ENCODE data around the gene RPS6KC1. TPM values are rescaled to one million over a fixed set of nuclear protein-coding genes. Genes with fewer than 3 reads are reported as not detected.
"Not testable (repeated sequence)": the region's sequence is repeated elsewhere in the genome, so short reads cannot be mapped to it uniquely, and the experiment has no call there.

RPS6KC1 gene
- total RNA-seq, 1 donor from 2014 or later, result 12.9 TPM

- DNase-seq (ENCODE audit: low read depth) (no peak), FAIRE-seq (no peak)
- no peak for TF ChIP-seq CTCF (IDR thresholded peaks at IDR 0.05; ENCODE audit: insufficient read depth, low read length, severe bottlenecking)
- Histone ChIP-seq H3K27me3 (ENCODE audit: control insufficient read depth, insufficient read depth, low read length) (no peaks in the 10 kb centered on the region), H3K36me3 (ENCODE audit: control insufficient read depth, insufficient read depth, low read length) (no peaks in the 10 kb centered on the region), H3K4me3 (ENCODE audit: low read depth, low read length) (no peak overlapping the region)
These were observed 135.1 kb downstream of the RPS6KC1 start for GRCh38 chr1:213186168-213186567.

GRCh38 chr1:213192026-213192425 is 141.0 kb downstream of the RPS6KC1 start:
- DNase-seq (ENCODE audit: low read depth), result no peak
- no peak for FAIRE-seq
- Histone ChIP-seq H3K27me3 (ENCODE audit: control insufficient read depth, insufficient read depth, low read length) (no peaks in the 10 kb centered on the region), H3K4me3 (ENCODE audit: low read depth, low read length) (no peak overlapping the region), H3K36me3 (ENCODE audit: control insufficient read depth, insufficient read depth, low read length) (no peaks in the 10 kb centered on the region)
- no peak for TF ChIP-seq CTCF (IDR thresholded peaks at IDR 0.05; ENCODE audit: insufficient read depth, low read length, severe bottlenecking)

GRCh38 chr1:213194383-213194782 is 143.3 kb downstream of the RPS6KC1 start:
- Histone ChIP-seq H3K4me3 (ENCODE audit: low read depth, low read length) (no peak overlapping the region), H3K36me3 (ENCODE audit: control insufficient read depth, insufficient read depth, low read length) (no peaks in the 10 kb centered on the region), H3K27me3 (ENCODE audit: control insufficient read depth, insufficient read depth, low read length) (no peaks in the 10 kb centered on the region)
- FAIRE-seq (no peak), DNase-seq (ENCODE audit: low read depth) (no peak)
- TF ChIP-seq CTCF (IDR thresholded peaks at IDR 0.05; ENCODE audit: insufficient read depth, low read length, severe bottlenecking), result no peak

- no peak for TF ChIP-seq CTCF (IDR thresholded peaks at IDR 0.05; ENCODE audit: insufficient read depth, low read length, severe bottlenecking)
- FAIRE-seq, result no peak
These were observed 143.8 kb downstream of the RPS6KC1 start for GRCh38 chr1:213194855-213195254.

GRCh38 chr1:213196328-213197054 is 145.4 kb downstream of the RPS6KC1 start:
- not testable (repeated sequence) for DNase-seq (ENCODE audit: low read depth); H3K36me3 ChIP-seq (ENCODE audit: control insufficient read depth, insufficient read depth, low read length); H3K27me3 ChIP-seq (ENCODE audit: control insufficient read depth, insufficient read depth, low read length); H3K4me3 ChIP-seq (ENCODE audit: low read depth, low read length); FAIRE-seq

More at GRCh38 chr1:213194855-213195254, 143.8 kb downstream of the RPS6KC1 start:
- H3K4me3 ChIP-seq (ENCODE audit: low read depth, low read length), result no peak overlapping the region
- no peaks in the 10 kb centered on the region for H3K36me3 ChIP-seq (ENCODE audit: control insufficient read depth, insufficient read depth, low read length)
- no peak for DNase-seq (ENCODE audit: low read depth)
- H3K27me3 ChIP-seq (ENCODE audit: control insufficient read depth, insufficient read depth, low read length), result no peaks in the 10 kb centered on the region

- DNase-seq (ENCODE audit: low read depth), result no peak
- no peaks in the 10 kb centered on the region for H3K36me3 ChIP-seq (ENCODE audit: control insufficient read depth, insufficient read depth, low read length)
- TF ChIP-seq CTCF (IDR thresholded peaks at IDR 0.05; ENCODE audit: insufficient read depth, low read length, severe bottlenecking), result no peak
- FAIRE-seq, result no peak
- H3K4me3 ChIP-seq (ENCODE audit: low read depth, low read length), result no peak overlapping the region
- H3K27me3 ChIP-seq (ENCODE audit: control insufficient read depth, insufficient read depth, low read length), result no peaks in the 10 kb centered on the region
These were observed 149.6 kb downstream of the RPS6KC1 start for GRCh38 chr1:213200630-213201029.
